ENCODE measurements around the gene COQ8B. TPM values are rescaled to one million over a fixed set of nuclear protein-coding genes. Genes with fewer than 3 reads are reported as not detected.
A peak's percentile ranks its signal among the peaks of the same experiment; 100 is the strongest.

The COQ8B gene
- total RNA-seq, 1 donor: 73.8 TPM

- DNase-seq (ENCODE audit: low read depth in 2 of 3, low spot score in 2 of 3): no peak
These were observed 2.2 kb upstream of the COQ8B start for GRCh38 chr19:40718774-40719391.

DNA sequence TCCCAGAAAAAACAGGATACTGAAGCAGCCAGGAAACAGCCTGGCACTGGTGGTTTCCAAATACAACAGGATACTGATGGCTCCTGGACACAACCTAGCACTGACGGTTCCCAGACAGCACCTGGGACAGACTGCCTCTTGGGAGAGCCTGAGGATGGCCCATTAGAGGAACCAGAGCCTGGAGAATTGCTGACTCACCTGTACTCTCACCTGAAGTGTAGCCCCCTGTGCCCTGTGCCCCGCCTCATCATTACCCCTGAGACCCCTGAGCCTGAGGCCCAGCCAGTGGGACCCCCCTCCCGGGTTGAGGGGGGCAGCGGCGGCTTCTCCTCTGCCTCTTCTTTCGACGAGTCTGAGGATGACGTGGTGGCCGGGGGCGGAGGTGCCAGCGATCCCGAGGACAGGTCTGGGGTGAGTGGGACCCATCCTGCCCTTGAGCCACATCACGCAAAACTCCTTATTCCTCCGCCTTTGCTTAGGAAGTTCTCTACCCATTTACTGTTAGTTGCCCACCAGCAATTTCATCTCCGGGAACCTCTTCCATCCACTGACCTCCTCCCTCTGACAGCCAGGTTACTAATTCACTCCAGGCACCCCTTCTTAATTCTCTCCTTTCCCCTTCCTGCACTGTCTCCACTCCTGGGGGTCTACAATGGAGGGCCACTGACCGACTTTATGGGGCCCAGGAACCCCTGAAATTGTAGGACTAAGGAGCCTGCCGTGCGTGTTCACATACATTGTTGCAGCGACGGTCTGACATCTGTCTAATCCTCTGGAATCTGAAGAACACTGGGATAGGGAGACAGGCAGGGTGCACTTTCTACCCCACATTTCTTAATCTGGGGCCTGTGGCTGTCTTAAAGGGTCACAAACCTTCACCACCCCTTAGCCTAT, 1.4 kb upstream of the COQ8B start:
- DNase-seq (ENCODE audit: low read depth in 2 of 3, low spot score in 2 of 3): no peak

DNA sequence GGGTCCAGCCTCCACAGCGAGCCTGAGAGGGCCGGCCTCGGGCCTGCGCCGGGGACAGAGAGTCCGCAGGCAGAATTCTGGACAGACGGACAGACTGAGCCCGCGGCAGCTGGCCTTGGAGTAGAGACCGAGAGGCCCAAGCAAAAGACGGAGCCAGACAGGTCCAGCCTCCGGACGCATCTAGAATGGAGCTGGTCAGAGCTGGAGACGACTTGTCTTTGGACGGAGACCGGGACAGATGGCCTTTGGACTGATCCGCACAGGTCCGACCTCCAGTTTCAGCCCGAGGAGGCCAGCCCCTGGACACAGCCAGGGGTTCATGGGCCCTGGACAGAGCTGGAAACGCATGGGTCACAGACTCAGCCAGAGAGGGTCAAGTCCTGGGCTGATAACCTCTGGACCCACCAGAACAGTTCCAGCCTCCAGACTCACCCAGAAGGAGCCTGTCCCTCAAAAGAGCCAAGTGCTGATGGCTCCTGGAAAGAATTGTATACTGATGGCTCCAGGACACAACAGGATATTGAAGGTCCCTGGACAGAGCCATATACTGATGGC, 716 bp upstream of the COQ8B start:
- DNase-seq (ENCODE audit: low read depth in 2 of 3, low spot score in 2 of 3): no peak

- DNase-seq (ENCODE audit: low read depth in 2 of 3, low spot score in 2 of 3): peak in 2 of 3 donors; percentile 67 to 85
These were observed 630 bp downstream of the COQ8B start for GRCh38 chr19:40716031-40716481.

GRCh38 chr19:40714441-40715299, 2.0 kb downstream of the COQ8B start:
- peak; percentile 73 to 99 (median 98) for DNase-seq (ENCODE audit: low read depth in 2 of 3, low spot score in 2 of 3)

- DNase-seq (ENCODE audit: low read depth in 2 of 3, low spot score in 2 of 3): no peak
These were observed 2.7 kb downstream of the COQ8B start for GRCh38 chr19:40713939-40714338.

DNA sequence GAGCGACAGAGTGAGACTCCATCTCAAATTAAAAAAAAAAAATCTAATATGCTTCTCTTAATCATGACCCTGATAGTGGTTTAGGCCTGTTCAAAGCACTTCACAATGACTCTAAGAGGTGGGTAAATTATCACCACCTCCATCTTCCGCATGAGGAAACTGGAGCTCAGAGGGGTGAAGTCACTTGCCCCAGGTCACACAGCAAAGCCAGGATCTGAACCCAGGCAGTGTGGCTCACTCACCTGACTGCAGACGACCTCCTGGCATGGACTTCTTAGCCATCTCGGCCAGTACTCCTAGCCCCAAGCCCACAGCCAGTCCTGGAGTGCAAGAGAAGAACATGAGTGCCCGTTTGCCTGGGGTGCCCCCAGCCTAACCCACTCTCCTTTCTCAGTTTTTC, 6.9 kb downstream of the COQ8B start:
- no peak for DNase-seq (ENCODE audit: low read depth in 2 of 3, low spot score in 2 of 3)

- no peak for DNase-seq (ENCODE audit: low read depth in 2 of 3, low spot score in 2 of 3)
These were observed 9.1 kb downstream of the COQ8B start for GRCh38 chr19:40707615-40708014.

DNA sequence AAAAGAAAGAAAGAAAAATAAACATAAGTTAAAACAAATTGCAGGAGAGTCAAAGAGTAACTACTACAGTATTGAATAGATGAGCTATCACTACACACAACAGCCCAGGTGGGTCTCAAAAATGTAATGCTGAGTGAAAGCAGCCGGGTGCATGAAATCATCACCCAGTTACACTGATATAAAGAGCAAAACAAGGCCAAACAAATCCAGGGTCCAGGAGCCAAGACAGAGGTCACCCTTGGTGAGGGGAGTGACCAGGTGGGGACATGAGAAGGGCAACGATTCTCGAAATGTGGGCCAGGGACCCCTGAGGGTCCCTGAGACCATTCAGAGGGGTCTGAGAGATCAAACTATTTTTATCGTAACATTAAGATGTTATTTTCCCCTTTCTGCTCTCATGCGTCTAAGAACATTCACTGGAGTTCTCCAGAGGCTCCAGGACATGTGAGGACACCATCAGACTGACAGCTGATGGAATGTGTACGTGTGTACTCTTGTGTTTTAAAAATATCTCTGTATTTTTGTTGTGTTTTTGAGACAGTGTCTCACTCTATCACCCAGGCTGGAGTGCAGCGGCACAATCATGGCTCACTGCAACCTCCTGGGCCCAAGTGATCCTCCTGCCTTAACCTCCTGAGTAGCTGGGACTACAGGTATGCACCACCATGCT, 10.6 kb downstream of the COQ8B start:
- no peak for DNase-seq (ENCODE audit: low read depth in 2 of 3, low spot score in 2 of 3)

DNA sequence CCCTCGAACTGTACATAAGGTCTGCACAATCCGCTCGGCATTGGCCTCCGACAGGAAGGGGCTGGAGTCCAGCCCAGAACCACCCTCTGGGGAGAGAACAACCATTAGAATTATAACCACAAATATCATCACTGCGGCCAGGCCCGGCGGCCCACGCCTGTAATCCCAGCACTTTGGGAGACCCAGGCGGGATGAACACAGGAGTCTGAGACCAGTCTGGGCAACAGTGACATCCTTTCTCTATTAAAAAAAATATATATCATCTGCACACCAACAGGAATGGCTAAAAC, 11.4 kb downstream of the COQ8B start:
- DNase-seq (ENCODE audit: low read depth in 2 of 3, low spot score in 2 of 3): no peak

DNA sequence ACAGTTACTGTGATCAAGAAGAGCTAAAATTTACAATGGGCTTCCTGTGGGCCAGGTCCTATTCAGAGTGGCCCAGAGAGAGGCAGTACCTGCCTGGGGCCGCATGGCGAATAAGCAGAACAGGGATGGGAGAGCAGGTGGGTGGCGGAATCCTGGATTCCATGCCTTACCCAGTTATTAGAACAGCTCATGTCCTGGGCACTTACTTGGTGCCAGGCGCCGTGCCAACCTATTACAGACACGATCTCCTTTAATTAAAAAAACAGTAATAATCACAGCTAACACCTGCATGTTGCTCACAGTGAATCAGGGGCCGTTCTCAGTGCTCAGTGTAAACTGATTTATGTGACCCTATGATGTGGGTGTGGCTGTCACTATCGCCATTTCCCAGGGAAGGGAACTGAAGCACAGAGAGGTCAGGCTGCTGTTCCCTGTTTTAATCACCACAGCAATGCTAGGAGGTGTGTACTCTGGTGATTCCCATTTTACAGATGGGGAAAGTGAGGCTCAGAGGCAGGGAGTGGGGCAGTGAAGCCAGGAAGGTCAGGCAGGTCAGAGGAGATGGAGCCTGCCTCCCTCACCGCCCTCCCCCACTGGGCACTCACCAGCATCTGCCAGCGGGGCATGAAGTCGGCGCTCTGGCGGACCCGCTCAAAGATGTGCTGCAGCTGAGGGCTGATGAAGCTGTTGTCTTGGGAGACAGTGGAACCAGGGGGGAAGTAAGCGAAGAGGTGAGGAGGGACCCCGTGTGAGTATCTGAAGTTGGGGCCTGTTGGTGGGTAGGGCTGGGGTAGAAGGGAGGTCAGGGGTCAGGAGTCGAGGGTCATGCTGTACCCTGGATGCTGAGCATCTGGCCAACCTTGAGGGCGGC, 12.0 kb downstream of the COQ8B start:
- no peak for DNase-seq (ENCODE audit: low read depth in 2 of 3, low spot score in 2 of 3)

DNA sequence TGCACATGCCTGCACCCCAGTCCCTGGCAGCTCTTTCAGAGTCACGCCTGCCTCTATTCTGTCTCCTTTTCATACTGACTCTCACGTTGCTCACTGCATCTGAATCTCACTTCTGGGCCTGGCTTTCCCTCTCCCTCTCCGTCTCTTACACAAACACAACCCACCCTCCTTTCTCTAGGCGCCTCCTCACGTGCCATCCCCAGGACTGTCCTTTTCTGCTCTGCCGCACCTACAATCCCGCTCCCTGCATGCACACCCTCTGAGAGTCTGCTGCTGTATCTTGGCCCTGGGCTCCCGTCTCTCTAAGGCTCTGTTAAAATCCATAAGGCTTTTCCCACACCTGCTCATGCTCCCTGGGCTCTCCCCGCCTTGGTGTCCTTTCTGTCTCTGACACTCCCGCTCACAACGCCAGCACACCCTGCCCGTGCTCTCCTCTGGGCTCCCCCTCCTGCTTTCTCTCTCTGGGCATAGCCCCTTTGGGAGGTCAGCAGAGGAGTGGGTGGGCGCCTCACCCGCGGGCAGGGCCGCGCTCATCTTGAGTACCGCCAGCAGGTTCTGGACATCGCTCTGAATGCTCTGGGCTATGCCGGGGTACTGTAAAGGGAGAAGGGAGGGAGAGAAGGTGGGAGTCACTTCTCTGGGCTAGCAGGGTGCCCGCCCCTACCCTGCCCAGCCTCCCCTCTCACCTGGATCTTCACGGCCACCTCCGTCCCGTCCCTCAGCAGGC, 13.5 kb downstream of the COQ8B start:
- DNase-seq (ENCODE audit: low read depth in 2 of 3, low spot score in 2 of 3): no peak

DNA sequence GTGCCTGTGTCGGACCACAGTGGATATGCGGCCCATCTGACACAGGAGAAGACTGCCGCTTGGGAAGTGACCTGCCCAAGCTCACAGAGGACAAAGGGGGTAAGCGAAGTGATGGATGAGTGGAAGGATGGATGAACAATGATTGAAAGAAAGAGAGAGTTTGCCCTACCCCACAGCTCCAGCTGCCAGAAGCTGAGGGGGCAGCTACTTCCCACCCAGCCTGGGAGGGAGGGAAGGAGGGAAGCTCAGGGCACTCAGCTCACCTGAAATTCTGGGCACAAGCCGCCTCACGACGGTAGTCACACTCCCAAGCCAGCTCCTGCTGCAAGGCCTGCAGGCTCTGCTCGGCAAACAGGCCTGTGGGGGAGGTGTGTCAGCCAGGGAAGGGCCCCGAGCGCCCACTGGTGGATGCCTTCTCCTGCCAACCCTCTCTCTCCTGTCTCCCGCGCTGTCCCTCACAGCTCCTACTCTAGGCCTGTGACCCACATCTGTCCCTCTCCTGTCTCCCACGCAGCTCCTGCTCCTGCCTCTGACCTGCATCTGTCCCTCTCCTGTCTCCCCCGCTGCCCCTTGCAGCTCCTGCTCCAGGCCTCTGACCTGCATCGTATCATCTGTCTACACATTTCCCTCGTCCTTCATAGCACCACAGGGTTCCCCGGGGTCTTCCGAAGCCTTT, 14.2 kb downstream of the COQ8B start:
- DNase-seq (ENCODE audit: low read depth in 2 of 3, low spot score in 2 of 3): no peak

- no peak for DNase-seq (ENCODE audit: low read depth in 2 of 3, low spot score in 2 of 3)
These were observed 14.9 kb downstream of the COQ8B start for GRCh38 chr19:40701758-40702157.

DNA sequence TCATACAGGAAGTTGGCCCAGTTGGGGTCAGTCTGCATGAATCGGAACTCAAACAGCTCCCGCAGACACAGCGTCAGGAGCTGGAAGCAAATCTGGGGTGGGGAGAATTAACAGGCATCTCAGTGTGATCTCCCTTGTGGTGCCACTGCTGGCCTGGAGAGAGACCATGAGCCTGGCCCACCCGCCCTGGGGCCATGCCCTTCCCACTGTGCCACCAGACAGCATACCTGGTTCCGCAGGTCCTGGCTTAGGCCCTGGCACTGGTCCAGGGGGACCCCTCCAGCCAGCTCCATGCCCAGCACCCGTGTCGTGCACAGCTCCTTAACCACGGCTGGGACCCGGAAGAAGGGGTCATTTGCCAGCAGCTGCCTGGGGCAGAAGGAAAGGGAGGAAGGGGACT, 16.6 kb downstream of the COQ8B start:
- DNase-seq (ENCODE audit: low read depth in 2 of 3, low spot score in 2 of 3): no peak

- no peak for DNase-seq (ENCODE audit: low read depth in 2 of 3, low spot score in 2 of 3)
These were observed 19.7 kb downstream of the COQ8B start for GRCh38 chr19:40697007-40697406.

- DNase-seq (ENCODE audit: low read depth in 2 of 3, low spot score in 2 of 3): no peak
These were observed 20.8 kb downstream of the COQ8B start for GRCh38 chr19:40695881-40696280.

GRCh38 chr19:40693896-40694295, 22.8 kb downstream of the COQ8B start:
- no peak for DNase-seq (ENCODE audit: low read depth in 2 of 3, low spot score in 2 of 3)
